HG03066 (cell line): ENCODE measurements around the gene NAB1.
"Not testable (repeated sequence)": the region's sequence is repeated elsewhere in the genome, so short reads cannot be mapped to it uniquely, and the experiment has no call there.

ENCODE experiments used
- ATAC-seq: cut with Tn5 transposase; IDR thresholded peaks from one replicate; pipeline ENCODE4 v1.9.1; 2021; ENCODE audit warnings: low read depth; ENCODE audit not compliant: unreplicated experiment

Gene NAB1

GRCh38 chr2:190649035-190649797, at the start of gene NAB1:
NAB1 (plus strand) TSS chr2:190649083; CDS start chr2:190659177, 10,094 bp downstream.
- peak; percentile 43 for ATAC-seq

GRCh38 chr2:190599546-190600220, 49.2 kb upstream of the NAB1 start:
- no peak for ATAC-seq

GRCh38 chr2:190600293-190601103, 48.4 kb upstream of the NAB1 start:
- no peak for ATAC-seq

- no peak for ATAC-seq
These were observed 45.5 kb upstream of the NAB1 start for GRCh38 chr2:190603374-190603773.

GRCh38 chr2:190607014-190607597, 41.8 kb upstream of the NAB1 start:
- ATAC-seq, result no peak

GRCh38 chr2:190607657-190608357, 41.1 kb upstream of the NAB1 start:
- ATAC-seq, result no peak

- not testable (repeated sequence) for ATAC-seq
These were observed 40.0 kb upstream of the NAB1 start for GRCh38 chr2:190608863-190609262.

GRCh38 chr2:190609397-190609796, 39.5 kb upstream of the NAB1 start:
- ATAC-seq, result not testable (repeated sequence)

GRCh38 chr2:190610528-190610927, 38.4 kb upstream of the NAB1 start:
- not testable (repeated sequence) for ATAC-seq

- ATAC-seq, result no peak
These were observed 33.2 kb upstream of the NAB1 start for GRCh38 chr2:190615555-190616200.

- no peak for ATAC-seq
These were observed 30.9 kb upstream of the NAB1 start for GRCh38 chr2:190618030-190618429.

- no peak for ATAC-seq
These were observed 23.2 kb upstream of the NAB1 start for GRCh38 chr2:190625691-190626090.

- no peak for ATAC-seq
These were observed 22.2 kb upstream of the NAB1 start for GRCh38 chr2:190626641-190627210.

GRCh38 chr2:190627448-190628412, 21.2 kb upstream of the NAB1 start:
- peak; percentile 79 for ATAC-seq

GRCh38 chr2:190628591-190629319, 20.1 kb upstream of the NAB1 start:
- ATAC-seq, result no peak

- ATAC-seq, result no peak
These were observed 14.5 kb upstream of the NAB1 start for GRCh38 chr2:190634381-190634780.

GRCh38 chr2:190635781-190636180, 13.1 kb upstream of the NAB1 start:
- ATAC-seq, result no peak

GRCh38 chr2:190636361-190636760, 12.5 kb upstream of the NAB1 start:
- no peak for ATAC-seq
